ENCODE measurements around the gene TNFRSF9. TPM values are rescaled to one million over a fixed set of nuclear protein-coding genes. Genes with fewer than 3 reads are reported as not detected.

Gene TNFRSF9
- total and polyA plus RNA-seq, 12 donors: 0.03 to 3.1 (median 0.07) TPM; not detected in 7

GRCh38 chr1:7891804-7892203 is 48.8 kb downstream of the TNFRSF9 start:
- Histone ChIP-seq H3K4me3 (no peak overlapping the region), H3K27me3 (peaks cover 0 to 42% (median 28%) of the 10 kb centered on the region in 7 donors), H3K4me1 (no peaks in the 10 kb centered on the region), H3K27ac (no peak overlapping the region), H3K36me3 (no peaks in the 10 kb centered on the region), H3K9me3 (no peaks in the 10 kb centered on the region)
- DNase-seq: no peak
- 60 to 64% methylated on average over 9 of the region's 9 CpGs for WGBS, 2 donors
- no peak for ATAC-seq
- intact Hi-C loops (cut with DNase I): no loop called here
- TF ChIP-seq, protein P1, sequence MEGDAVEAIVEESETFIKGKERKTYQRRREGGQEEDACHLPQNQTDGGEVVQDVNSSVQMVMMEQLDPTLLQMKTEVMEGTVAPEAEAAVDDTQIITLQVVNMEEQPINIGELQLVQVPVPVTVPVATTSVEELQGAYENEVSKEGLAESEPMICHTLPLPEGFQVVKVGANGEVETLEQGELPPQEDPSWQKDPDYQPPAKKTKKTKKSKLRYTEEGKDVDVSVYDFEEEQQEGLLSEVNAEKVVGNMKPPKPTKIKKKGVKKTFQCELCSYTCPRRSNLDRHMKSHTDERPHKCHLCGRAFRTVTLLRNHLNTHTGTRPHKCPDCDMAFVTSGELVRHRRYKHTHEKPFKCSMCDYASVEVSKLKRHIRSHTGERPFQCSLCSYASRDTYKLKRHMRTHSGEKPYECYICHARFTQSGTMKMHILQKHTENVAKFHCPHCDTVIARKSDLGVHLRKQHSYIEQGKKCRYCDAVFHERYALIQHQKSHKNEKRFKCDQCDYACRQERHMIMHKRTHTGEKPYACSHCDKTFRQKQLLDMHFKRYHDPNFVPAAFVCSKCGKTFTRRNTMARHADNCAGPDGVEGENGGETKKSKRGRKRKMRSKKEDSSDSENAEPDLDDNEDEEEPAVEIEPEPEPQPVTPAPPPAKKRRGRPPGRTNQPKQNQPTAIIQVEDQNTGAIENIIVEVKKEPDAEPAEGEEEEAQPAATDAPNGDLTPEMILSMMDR (IDR thresholded peaks at IDR 0.05): no peak

DNA sequence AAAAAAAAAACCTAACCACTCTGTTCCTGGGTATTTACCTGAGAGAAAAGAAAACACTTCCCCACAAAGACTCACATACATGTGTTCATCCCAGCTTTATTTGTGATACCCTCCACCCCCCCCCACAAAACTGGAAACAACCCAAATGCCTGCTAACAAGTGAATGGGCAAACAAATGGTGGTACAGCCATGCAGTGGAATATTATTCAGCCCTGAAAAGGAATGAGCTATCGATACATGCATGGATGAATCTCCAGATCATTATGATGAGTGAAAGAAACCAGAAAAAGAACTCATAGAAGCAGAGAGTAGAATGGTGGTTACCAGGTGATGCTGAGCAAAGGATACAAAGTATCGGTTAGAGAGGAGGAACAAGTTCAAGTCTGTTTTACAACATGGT is 49.8 kb downstream of the TNFRSF9 start:
- Histone ChIP-seq H3K4me1 (no peaks in the 10 kb centered on the region), H3K27ac (no peak overlapping the region), H3K9me3 (no peaks in the 10 kb centered on the region), H3K36me3 (no peaks in the 10 kb centered on the region), H3K27me3 (peaks cover 0 to 51% (median 38%) of the 10 kb centered on the region in 7 donors), H3K4me3 (no peak overlapping the region)
- ATAC-seq (no peak), DNase-seq (no peak)
- intact Hi-C loops (cut with DNase I): no loop called here
- TF ChIP-seq, protein P1 (IDR thresholded peaks at IDR 0.05): no peak
- WGBS, 2 donors: 97 to 99% methylated on average over 2 of the region's 2 CpGs

- TF ChIP-seq, protein P1 (IDR thresholded peaks at IDR 0.05): no peak
- Histone ChIP-seq H3K27me3 (peaks cover 0 to 57% (median 38%) of the 10 kb centered on the region in 7 donors), H3K4me3 (no peak overlapping the region), H3K4me1 (no peaks in the 10 kb centered on the region), H3K9me3 (no peaks in the 10 kb centered on the region), H3K27ac (no peak overlapping the region), H3K36me3 (no peaks in the 10 kb centered on the region)
- DNase-seq (no peak), ATAC-seq (peak in 1 of 8 donors; percentile 57)
- WGBS, 2 donors: 64 to 70% methylated on average over 9 of the region's 9 CpGs
- intact Hi-C loops (cut with DNase I): no loop called here
Observed at GRCh38 chr1:7888248-7889081, 52.2 kb downstream of the TNFRSF9 start.

DNA sequence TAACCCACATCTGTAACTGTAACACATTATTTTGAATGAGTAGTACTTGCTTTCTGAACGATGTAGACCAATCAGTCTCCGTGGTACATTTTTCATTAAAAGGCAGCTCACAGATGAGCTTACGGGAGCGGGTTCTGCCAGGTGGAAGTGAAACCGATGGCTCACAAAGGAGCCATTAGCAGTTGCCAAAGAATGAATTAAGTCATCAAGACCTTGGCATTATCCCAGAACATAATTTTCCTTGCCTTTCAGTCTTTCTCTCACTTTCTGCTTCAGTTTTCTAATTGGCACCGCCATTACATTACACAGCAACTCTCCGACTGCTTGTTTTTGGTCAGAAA is 54.3 kb downstream of the TNFRSF9 start:
- 65 to 68% methylated on average over 7 of the region's 7 CpGs for WGBS, 2 donors
- ATAC-seq (no peak), DNase-seq (no peak)
- TF ChIP-seq, protein P1 (IDR thresholded peaks at IDR 0.05): no peak
- Histone ChIP-seq H3K4me1 (no peaks in the 10 kb centered on the region), H3K9me3 (no peaks in the 10 kb centered on the region), H3K4me3 (no peak overlapping the region), H3K27me3 (peaks cover 0 to 57% (median 38%) of the 10 kb centered on the region in 7 donors), H3K27ac (no peak overlapping the region), H3K36me3 (no peaks in the 10 kb centered on the region)
- intact Hi-C loops (cut with DNase I): no loop called here
